ENCODE data around the gene CACHD1.

CACHD1 gene

DNA sequence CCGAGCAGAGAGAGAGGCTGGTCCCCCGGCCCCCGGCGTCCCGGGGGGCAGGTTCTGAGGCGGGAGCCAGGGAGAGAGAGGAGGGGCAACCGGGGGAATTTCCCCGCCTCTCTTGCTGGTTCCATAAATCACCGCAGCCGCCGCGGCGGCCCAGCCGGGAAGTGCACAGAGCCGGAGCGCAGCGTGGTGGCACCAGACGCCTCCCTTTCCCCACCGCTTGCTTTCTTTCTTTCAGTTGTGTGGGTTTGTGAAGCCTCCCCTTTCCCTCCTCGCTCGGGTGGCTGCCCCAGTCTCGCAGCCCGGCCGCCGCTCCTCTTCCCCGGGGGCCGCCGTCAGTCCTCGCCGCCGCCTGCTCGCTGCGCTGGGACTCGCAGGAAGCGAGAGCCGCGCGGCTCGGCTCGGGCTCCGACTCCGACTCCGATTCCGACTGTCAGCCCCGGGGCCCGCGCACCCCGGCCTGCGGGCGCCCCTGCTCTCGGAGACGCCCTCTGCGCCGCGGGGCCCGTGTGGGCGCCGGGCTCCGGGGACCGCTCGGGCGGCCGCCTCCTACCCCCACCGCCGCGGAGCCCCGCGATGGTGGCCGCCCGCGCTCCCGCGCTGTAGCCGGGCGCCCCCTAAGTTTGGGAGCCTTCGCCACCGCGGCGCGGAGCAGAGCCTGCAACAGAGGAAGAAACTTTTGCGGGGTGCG, at the start of gene CACHD1:
CACHD1 (plus strand) TSS at position 153 of the 688 bp plus-strand sequence. CDS start 616 bp downstream, outside the sequence.
- peak; percentile 90 for DNase-seq

DNA sequence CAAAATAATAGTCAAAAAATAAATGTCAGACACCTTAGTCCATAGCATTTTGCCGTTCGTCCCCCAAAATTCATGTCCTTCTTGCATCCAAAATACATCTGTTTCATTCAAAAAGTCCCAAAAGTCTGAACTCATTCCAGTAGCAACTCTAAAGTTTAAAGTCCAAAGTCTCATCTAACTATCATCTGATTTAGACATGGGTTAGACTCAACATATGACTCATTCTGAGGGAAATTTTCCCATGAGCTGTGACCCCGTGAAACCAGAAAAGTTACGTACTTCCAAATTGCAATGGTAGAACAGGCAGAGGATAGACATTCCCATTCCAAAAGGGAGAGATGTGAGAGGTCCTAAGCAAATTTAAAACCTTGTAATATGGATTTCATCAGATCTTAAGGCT, 48.6 kb upstream of the CACHD1 start:
- DNase-seq = no peak

DNA sequence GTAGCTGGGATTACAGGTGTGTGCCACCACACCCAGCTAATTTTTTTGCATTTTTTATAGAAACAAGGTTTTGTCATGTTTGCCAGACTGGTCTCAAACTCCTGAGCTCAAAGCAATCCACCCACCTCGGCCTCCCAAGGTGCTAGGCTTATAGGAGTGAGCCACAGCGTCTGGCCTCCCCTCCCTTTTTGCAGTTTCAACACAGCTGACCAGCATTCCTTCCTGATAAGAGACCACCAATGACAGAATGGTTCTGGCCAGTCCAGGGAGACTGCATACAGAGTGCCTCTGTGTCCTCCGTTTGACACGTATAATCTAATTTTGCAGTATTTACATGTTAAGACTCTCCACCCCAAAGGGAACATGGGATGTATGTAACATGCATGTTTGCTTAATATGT, 46.4 kb upstream of the CACHD1 start:
- no peak for DNase-seq

DNA sequence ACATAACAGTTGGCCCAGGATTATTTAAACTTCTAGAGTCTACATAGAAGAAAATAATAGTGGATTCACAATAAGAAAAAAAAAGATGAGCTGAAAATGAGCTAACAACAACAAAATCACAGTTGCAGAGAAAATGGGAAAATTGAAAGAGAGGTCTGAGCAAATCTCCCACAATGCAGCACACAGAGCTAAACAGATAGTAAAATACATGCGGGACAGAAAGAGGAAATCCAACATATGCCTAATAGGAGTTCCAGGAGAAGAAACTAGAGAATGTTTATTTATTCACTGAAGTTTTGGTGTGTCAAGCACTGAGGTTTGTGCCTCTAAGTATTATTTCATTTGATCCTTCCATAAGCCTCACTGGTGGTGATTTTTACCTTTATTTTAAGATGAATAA, 45.5 kb upstream of the CACHD1 start:
- DNase-seq = no peak

DNA sequence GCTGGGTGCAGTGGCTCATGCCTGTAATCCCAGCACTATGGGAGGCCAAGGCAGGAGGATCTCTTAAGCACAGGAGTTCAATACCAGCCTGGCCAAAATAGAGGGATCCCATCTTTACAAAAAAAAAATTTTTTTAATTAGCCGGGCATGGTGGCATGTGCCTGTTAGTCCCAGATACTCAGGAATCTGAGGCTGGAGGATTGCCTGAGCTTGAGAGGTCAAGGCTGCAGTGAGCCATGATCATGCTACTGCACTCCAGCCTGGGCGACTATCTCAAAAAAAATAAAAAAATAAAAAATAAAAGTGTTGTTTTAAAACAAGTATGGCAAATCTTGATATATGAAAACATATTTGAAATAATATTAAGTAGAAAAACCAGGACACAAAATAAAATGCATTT, 44.4 kb upstream of the CACHD1 start:
- no peak for DNase-seq

DNA sequence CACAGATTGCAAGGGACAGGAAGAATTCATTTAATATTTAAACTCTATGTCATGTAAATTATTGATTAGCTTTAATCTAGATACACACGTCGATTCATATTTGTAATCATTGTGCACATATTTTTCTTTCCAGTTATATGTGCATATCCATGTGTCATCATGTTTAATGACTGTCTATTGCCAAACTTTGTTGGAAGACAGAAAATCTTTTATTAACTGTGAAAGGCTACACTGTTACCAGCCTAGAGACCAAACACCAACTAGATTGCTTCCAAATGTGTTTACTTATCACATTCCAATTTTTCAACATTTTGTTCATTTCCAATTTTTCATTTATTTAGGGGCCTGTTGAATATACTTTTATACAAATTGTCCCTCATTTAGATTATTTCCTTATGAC, 43.2 kb upstream of the CACHD1 start:
- no peak for DNase-seq

DNA sequence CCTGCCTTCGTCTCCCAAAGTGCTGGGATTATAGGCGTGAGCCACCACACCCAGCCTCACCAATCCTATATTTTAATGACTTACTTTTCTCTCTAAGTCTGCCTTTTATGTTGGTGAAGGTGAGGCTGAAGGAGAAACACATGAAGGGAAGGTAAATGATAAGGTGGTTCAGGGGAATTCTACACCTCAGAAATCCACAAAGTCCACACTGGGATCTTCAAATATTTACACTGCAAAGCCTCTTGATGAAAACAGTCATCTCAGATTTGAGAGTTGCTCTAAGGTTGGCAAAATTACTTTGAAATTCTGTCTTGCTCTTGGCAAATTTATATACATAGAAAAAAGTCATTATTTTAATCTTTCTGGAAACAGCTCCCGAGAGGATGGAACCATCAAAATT, 42.0 kb upstream of the CACHD1 start:
- DNase-seq = no peak

DNA sequence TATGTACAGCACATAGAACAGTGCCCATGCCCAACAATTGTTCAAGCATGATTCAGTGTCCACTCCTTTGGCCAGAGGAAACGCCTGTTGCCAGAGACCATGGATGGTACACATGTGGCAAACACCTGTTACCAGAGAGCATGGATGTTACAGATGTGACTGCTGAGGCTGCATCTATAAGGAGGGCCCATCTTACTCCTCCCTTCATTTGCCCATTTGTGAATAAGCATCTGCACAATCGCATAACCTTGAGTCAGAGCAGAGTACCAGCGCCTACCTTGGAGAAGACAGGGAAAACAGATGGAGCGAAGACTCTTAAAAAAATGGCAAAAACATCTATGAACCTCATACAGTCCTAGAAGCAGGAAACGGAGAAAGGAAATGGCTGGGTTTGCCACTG, 36.6 kb upstream of the CACHD1 start:
- DNase-seq = no peak

DNA sequence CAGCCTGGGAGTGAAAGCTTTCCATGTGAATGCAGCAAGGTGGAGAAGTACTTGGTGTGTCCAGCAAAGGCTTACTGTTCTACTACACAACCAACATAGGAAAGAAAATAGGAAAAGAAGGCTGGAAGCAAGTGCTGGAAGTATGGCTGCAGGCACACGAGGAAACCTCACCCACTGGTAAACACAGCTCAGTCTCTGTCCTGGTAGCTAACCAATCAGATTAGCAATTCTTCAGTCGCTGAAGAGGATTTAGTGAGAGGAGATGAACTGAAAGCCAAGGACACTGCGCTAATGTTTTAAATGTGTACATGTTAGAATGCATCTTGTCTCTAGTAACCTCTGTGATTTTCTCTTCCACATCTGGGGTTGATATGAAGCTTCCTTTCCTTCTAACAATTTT, 36.2 kb upstream of the CACHD1 start:
- no peak for DNase-seq

DNA sequence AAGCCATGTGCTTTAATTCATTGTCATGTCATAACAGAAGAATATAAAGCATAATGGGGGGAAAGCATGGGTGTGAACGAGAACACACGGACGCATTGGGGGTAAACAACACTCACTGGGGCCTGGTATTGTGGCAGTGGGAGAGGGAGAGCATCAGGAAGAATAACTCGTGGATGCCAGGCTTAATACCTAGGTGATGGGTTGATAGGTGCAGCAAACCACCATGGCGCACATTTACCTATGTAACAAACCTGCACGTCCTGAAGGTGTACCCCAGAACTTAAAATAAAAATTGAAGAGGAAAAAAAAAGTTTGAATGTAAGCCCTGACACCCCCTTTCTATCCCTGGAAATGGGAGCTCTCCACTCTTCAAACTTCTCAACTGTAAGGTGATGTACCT, 34.9 kb upstream of the CACHD1 start:
- no peak for DNase-seq

DNA sequence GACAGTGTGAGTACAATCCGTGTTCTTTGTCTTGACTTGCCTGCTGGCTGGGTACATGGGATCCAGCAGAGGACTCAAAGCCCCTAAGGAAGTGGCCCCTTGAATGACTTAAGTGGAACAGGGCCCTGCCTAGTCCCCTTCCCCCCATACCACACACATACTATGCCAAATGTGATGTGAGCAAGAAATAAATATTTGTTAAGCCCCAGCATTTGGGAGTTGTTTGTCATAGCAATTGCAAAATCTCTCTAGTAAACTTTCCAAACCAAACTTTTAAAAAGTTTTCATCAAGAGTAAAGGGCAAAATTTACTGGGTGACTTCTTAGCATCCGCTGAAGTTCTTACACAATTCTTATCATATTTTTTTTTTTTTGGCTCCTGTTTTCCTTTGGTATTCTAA, 32.5 kb upstream of the CACHD1 start:
- no peak for DNase-seq

DNA sequence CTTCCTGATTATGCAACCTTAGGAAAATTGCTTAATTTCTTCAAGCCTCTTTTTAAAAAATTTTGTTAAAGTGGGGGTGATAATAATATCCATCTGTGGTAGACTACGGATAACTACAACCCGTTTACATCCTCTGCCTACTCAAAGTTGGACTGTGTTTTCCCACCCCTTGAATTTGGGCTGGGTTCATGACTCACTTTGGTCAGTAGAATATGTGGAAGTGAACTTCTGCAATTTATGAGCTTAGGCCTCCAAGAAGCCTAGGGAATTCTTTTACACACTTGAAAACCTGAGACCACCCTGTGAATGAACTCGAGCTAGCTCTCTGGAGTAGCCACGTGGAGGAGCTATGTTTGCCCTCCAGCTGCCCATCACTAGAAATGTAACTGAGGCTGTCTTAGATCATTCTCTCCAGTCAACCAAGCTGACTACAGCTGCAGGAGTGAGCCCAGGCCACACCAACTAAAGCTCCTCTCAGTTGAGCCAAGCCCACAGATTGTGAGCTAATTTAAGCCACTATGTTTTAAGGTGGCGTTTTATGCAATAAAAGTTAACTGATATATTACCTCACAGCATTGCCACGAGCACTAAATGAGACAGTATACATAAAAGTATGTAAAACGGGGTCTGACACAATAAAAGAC, 29.6 kb upstream of the CACHD1 start:
- DNase-seq = no peak

DNA sequence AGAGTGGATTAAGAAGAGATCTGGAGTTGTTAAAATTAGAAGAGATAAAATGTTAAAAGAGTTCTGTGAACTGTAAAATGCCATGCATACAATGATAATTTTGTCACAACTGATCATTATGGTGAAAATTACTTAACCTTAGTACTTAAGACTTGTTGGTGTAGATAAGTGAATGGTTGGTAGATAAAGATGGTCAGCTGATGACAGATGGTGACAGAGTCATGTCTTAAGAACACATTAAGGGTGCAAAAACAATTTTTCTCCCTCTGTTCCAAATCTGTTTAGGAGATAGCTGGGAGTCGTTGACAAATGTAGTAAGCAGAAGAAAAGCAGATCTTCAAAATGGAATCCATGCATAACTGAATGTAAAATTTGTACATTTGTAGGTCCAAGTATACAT, 18.5 kb upstream of the CACHD1 start:
- no peak for DNase-seq

DNA sequence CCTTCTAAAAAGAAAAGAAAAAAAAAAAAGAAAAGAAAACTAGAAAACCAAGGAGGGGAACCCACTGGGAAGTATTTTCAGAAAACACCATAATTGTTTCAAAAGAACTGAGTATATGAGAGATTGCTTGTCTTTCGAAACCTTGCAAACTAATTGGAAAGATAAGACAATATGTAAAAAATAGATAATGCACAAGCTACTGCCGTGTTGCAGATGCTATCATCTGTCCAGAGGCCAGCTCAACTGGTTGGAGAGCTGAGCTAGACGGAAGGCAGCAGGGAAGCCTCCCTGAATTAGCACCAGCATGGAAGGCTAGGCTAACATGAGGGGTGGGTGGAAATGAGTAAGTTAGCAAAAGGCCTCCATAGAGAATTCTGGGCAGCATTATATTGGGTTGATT, 16.2 kb upstream of the CACHD1 start:
- no peak for DNase-seq

DNA sequence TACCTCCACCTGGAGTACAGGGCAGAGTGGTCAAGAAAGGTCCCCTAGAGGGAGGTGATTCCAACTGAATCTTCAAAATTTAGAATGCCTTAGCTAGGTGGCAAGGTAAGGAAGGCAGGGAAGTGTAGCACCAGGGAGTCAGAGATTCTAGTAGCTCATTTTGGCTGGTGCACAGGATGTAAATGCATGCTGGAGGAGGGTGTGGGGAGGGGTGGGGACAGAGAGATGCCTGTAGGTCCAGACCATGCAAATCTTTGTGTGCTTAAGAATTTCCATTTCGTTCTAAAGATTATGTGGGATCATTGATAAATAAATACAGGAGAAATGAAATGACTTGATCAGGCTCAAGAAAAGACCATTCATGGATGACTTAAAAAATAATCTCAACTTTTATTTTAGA, 11.0 kb upstream of the CACHD1 start:
- no peak for DNase-seq

DNA sequence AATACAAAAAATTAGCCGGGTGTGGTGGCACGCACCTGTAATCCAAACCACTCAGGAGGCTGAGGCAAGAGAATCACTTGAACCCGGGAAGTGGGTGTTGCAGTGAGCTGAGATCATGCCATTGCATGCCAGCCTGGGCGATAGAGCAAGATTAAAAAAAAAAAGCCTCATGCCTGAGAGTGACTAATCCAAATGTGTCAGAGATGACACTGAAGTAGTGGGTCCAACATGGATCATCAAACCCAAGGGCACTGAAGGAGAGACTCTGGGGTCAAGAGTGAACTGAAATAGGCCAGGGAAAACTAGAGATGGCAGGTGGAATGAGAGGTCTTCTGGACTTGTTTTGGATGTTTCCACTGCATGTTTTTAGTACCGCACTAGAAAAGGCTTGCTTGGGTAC, 10.2 kb upstream of the CACHD1 start:
- no peak for DNase-seq

DNA sequence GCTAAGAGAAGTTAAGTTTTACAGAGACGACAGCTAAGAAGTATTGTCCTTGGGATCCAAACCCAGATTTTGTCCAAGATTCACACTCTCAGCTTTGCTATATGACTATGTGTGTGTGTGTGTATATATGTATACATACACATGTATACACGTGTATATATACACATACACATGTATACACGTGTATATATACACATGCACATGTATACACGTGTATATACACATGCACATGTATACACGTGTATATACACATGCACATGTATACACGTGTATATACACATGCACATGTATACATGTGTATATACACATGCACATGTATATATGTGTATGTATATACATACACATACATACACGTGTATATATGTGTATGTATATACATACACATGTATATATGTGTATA, 3.9 kb upstream of the CACHD1 start:
- DNase-seq = no peak

DNA sequence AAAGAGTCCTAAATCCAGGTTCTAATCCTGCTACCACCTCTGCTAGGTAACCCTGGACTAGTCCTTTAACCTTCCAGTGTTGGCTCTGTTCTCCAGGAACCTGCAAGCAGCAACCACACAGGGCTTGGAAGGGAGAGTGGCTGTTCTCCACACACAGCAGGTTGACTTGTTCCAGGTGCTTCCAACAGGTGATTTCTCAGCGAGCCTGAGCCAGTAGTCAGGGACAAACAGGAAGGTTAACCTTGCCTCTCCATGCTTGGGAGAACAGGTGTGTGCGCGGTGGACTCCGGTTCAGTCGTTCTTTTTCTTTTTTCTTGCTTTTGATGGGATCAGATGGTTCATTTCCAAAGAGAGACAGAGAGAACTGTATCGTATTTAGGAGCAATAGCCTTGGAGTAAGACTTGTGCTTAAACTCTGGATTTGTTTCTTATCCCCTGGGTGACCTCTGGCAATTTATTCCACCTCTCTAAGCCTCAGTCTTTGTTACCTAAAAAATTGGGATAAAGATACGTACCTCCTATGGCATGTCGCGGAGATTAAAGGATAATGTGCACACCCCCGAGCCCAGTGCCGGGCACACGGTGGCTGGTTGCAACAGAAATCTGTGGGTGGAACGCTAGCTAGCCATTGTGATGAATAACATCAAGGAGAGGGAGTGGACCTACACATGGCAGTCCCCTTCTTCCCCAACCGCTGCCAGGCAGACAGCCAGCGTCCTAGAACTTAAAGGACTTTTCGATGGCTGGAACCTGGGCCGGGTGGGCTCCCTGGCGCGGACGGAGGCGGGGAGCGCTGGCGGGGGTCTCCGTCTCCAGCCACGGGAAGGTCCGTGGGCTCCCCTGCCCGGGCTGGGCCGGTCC, 583 bp upstream of the CACHD1 start:
- DNase-seq = no peak

DNA sequence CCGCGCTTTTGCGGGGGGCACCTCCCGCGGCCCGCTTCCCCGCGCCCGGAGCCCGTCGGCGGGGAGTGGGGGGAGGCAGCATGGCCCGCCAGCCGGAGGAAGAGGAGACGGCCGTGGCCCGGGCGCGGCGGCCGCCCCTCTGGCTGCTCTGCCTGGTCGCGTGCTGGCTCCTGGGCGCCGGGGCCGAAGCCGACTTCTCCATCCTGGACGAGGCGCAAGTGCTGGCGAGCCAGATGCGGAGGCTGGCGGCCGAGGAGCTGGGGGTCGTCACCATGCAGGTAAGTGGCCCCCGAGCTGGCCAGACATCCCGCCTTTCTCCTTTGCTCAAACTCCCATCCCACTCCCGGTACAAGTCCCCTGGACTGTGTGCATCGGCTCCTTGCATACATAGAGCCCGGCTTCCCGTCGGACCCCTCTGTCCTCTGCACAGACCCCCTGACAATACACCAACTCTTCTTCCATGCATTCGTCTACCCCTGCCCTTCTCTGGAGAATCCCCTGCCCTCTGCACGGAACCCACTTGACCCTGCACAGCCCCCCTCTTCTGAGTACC, 812 bp downstream of the CACHD1 start:
- peak; percentile 70 for DNase-seq

DNA sequence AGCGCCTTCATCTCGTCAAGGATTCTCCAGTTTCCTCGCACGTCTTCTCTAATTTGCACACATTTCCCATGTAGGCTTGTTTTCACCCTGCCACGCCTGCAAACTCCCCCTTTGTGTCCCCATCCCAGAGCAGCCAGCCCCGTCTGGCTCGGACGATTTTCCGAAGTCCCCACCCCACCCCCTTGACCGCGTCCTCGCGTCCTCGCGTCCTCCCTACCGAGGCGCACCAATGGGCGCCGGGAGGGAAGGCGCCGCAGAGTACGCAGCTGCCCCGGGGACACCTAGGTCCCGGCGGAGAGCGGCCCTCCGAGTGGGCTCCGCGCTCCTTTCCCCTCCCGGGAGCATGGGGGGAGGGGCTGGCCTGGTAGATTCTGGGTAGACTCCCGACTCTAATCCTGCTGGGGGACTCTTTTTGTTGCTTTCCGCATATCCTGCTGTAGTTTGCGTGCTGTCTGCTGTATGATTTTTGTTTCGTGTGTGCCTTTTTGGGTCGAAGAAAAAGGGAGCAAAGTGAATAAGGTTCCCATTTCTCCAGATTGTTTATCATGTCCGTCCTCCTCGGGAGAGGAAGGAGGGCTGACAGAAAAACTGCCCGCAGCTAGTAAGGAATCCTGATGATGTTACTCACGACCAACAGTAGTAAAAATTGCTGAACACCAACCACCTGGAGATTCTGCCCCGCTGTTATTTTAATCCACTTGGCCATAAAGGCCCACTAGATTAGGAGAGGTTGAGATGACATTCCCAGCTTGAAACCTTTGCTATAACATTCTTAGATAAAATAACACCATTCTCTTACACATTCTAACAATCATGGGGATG, 1.5 kb downstream of the CACHD1 start:
- peak; percentile 68 for DNase-seq

DNA sequence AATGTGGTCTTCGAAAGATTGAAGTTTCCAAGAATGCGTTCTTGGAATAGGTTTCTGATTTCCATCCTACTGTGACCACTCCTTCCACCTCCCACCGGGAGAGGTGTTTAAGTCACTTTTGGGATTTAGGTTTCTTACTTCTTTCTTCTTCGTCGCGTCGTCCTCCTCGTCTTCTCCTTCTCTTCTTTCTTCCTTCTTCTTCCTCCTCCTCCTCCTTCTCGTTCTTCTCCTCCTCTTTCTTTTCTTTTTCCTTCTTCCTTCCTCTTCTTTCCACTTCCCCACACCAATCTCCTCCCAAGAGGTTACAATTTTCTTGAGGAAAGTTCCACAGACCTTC, 2.1 kb downstream of the CACHD1 start:
- no peak for DNase-seq

DNA sequence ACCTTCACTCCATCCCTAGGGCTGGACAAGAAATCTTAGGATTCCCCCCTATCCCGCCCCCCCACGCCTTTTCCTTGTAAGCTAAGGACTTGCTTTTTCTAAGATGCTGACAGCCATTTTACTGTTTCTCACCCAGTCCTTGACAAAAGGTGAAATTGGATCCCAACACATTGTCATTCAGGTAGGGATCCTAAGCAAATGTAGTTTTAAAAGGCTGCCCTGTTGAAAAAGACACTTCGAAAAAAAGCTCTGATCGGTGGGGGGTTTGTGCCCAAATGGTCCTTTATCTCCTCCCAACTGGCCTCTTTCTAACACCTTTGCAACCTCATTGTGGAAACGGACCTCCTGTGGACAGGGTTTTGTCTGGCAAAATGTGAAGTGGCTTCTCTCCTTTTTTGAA, 2.9 kb downstream of the CACHD1 start:
- DNase-seq = no peak

DNA sequence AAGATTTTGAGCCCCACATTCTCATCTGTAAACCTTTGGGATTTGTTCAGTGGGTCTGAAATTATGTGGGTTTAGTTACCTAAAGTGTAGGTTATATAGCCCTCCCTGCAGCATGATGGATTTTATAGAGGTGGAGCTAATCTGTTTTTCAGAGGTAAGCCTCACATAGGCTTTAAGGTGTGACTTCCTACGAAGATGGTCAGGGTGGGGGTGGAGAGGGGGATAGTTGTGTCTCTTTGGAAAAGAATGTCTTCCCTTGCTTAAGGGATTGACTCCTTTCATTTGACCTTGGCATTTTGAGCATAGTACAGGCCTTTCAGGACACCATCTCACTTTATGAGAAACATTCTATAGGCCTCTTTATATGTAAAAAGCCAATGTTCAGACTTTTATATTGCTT, 3.4 kb downstream of the CACHD1 start:
- no peak for DNase-seq
